Measurements from ENCODE around the gene NEDD4L. TPM values are rescaled to one million over a fixed set of nuclear protein-coding genes. Genes with fewer than 3 reads are reported as not detected.

NEDD4L gene
- total and polyA plus RNA-seq, 10 of the 15 experiments (the other 5 are each of a cell fraction or from before 2014, with no cell fraction given) = 7.4 to 24.0 (median 17.7) TPM

DNA sequence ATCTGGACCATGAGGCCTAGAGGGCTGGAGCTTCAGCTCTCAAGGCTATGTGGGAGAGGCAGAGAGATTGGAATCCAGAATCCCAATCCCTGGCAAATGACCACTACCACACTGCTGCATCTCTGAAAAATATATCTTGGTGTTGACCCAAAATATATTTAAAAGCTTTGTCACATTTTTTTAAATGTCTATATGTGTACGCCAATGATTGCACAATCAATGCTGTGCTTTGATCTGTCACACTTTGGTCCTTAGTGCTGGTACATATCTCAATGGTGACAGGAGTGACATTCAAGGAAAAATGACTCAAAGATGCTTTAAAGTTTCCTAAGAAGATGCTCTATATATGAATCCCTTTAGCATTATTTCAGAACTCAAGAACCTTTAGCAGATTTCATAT, 31.7 kb upstream of the NEDD4L start:
- H3K4me1 ChIP-seq (ENCODE audit: control insufficient read depth, insufficient read depth, low read length) = peaks cover 5% of the 10 kb centered on the region; the same call in 1 of the 2 replicates
- TF ChIP-seq HDAC6 (IDR thresholded peaks at IDR 0.05; ENCODE audit: unreplicated experiment) (no peak), LARP7 (IDR thresholded peaks at IDR 0.05) (no peak), SMC3 (IDR thresholded peaks at IDR 0.05; ENCODE audit: borderline replicate concordance, low read length) (no peak), CEBPB (IDR thresholded peaks at IDR 0.05; ENCODE audit: borderline replicate concordance in 1 of 2, low read depth in 2 of 2, low read length in 2 of 2) (no peak), EED (IDR thresholded peaks at IDR 0.05; ENCODE audit: low read depth) (no peak), RBBP5 (conservative IDR thresholded peaks at IDR 0.05) (no peak)
- TF ChIP-seq, protein P1, sequence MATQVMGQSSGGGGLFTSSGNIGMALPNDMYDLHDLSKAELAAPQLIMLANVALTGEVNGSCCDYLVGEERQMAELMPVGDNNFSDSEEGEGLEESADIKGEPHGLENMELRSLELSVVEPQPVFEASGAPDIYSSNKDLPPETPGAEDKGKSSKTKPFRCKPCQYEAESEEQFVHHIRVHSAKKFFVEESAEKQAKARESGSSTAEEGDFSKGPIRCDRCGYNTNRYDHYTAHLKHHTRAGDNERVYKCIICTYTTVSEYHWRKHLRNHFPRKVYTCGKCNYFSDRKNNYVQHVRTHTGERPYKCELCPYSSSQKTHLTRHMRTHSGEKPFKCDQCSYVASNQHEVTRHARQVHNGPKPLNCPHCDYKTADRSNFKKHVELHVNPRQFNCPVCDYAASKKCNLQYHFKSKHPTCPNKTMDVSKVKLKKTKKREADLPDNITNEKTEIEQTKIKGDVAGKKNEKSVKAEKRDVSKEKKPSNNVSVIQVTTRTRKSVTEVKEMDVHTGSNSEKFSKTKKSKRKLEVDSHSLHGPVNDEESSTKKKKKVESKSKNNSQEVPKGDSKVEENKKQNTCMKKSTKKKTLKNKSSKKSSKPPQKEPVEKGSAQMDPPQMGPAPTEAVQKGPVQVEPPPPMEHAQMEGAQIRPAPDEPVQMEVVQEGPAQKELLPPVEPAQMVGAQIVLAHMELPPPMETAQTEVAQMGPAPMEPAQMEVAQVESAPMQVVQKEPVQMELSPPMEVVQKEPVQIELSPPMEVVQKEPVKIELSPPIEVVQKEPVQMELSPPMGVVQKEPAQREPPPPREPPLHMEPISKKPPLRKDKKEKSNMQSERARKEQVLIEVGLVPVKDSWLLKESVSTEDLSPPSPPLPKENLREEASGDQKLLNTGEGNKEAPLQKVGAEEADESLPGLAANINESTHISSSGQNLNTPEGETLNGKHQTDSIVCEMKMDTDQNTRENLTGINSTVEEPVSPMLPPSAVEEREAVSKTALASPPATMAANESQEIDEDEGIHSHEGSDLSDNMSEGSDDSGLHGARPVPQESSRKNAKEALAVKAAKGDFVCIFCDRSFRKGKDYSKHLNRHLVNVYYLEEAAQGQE (IDR thresholded peaks at IDR 0.05; ENCODE audit: low read depth, low read length) = no peak
- TF ChIP-seq, protein P2, sequence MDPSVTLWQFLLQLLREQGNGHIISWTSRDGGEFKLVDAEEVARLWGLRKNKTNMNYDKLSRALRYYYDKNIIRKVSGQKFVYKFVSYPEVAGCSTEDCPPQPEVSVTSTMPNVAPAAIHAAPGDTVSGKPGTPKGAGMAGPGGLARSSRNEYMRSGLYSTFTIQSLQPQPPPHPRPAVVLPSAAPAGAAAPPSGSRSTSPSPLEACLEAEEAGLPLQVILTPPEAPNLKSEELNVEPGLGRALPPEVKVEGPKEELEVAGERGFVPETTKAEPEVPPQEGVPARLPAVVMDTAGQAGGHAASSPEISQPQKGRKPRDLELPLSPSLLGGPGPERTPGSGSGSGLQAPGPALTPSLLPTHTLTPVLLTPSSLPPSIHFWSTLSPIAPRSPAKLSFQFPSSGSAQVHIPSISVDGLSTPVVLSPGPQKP (IDR thresholded peaks at IDR 0.05; ENCODE audit: low read depth, low read length) = no peak
- H3K27ac ChIP-seq (ENCODE audit: control insufficient read depth, insufficient read depth) = no peak overlapping the region
- no peaks in the 10 kb centered on the region for H3K79me2 ChIP-seq (ENCODE audit: control insufficient read depth, insufficient read depth, low read length)
- H3K9ac ChIP-seq (ENCODE audit: control insufficient read depth, insufficient read depth, low read length) = no peak overlapping the region
- no peak overlapping the region for H3K4me3 ChIP-seq
- in situ Hi-C loops (cut with MboI) = no loop called here
- WGBS (ENCODE audit: insufficient coverage, insufficient replicate concordance, low lambda C conversion rate, missing lambda C conversion rate) = 92% methylated on average over 1 of the region's 1 CpG
- FAIRE-seq = no peak
- intact Hi-C loops (cut with micrococcal nuclease; ENCODE audit: unreplicated experiment) = no loop called here
- peaks cover 4% of the 10 kb centered on the region; the same call in 2 of the 3 replicates for H3K9me3 ChIP-seq (replicated peaks; ENCODE audit: control insufficient read depth, insufficient read depth, low read length)
- BruUV-seq (replicated peaks) = no TSS peak
- ChIA-PET CTCF (interaction anchor here (0.8 kb wide), 1 partner anchor 11 kb away, joined by 3 read pairs; no protein-coding TSS in a partner anchor), RAD21 (ENCODE audit: unreplicated experiment) (no interaction called here), SMC1A (ENCODE audit: uncharacterized antibody, unreplicated experiment) (interaction anchor here (1.2 to 1.4 kb wide), 2 partner anchors 11 to 53 kb away, joined by 3 to 4 read pairs; no protein-coding TSS in a partner anchor), POLR2A (no interaction called here)
- no peaks in the 10 kb centered on the region for H3K27me3 ChIP-seq (replicated peaks in 1 of 2; ENCODE audit: control insufficient read depth in 2 of 2, insufficient read depth in 2 of 2, low read length in 1 of 2)
- no peaks in the 10 kb centered on the region for H4K20me1 ChIP-seq (ENCODE audit: control insufficient read depth, insufficient read depth)
- H2AFZ ChIP-seq (ENCODE audit: control insufficient read depth, low read depth, low read length) = no peak overlapping the region
- no peak overlapping the region for H3K4me2 ChIP-seq (ENCODE audit: control insufficient read depth, insufficient read depth)
- no peak for ATAC-seq
- H3K36me3 ChIP-seq (ENCODE audit: control insufficient read depth in 2 of 2, insufficient read depth in 2 of 2, low read length in 1 of 2) = no peaks in the 10 kb centered on the region
- no peak for DNase-seq (ENCODE audit: low read depth, low spot score)
